ENCODE data around the gene TAF11L14. TPM values are rescaled to one million over a fixed set of nuclear protein-coding genes. Genes with fewer than 3 reads are reported as not detected.
"Not testable (repeated sequence)": the region's sequence is repeated elsewhere in the genome, so short reads cannot be mapped to it uniquely, and the experiment has no call there.

TAF11L14 gene
- total RNA-seq, result not detected in 2 replicates

DNA sequence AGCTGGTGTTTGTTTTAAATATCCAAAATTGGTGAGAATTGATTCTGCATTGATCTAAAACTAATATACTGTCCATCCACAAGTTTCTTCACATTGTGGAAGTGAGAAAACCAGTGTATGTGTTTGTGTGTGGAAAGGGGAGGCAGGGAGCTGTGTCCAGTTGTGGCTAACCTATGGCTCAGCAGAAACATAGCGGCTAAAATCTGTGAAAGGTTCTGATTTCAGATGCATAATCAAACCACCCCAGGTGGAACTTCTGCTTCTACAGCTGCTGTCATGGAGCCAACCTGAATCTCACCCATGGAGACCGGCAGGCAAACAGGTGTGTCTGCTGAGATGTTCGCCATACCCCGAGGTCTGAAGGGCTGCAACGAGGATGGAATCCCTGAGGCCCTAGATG, at the start of gene TAF11L14:
TSS of gene TAF11L14 (plus strand) at position 301 of the 400 bp plus-strand sequence.
- no peak within 1 kb of the TSS for H3K4me3 Mint-ChIP-seq
- H3K36me3 Mint-ChIP-seq (ENCODE audit: low read depth), result no peaks in the 10 kb centered on the region
- peaks cover 26% of the 10 kb centered on the region for H3K9me3 Mint-ChIP-seq
- intact Hi-C loops (cut with micrococcal nuclease), result no loop called here
- H3K4me1 Mint-ChIP-seq (ENCODE audit: low read depth), result no peaks in the 10 kb centered on the region
- no peak within 1 kb of the TSS for H3K27ac Mint-ChIP-seq
- no peaks in the 10 kb centered on the region for H3K27me3 Mint-ChIP-seq (ENCODE audit: insufficient read depth)
- no peak for DNase-seq (ENCODE audit: low spot score)

DNA sequence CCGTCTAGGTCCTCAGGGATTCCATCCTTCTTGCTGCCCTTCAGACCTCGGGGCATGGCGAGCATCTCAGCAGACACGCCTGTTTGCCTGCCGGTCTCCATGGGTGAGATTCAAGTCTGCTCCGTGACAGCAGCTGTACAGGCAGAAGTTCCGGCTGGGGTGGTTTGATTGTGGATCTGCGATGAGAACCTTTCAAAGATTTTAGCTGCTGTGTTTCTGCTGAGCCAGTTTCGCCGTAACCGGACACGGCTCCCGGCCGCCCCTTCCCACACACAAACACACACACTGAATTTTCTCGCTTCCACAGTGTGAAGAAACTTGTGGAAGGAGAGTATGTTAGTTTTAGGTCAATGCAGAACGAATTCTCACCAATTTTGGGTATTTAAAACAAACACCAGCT, 48.6 kb upstream of the TAF11L14 start, which contains the start of gene TAF11L7:
TSS of gene TAF11L7 (minus strand) at position 101 of the 400 bp plus-strand sequence.
- H3K27me3 Mint-ChIP-seq (ENCODE audit: insufficient read depth); H3K4me1 Mint-ChIP-seq (ENCODE audit: low read depth); H3K4me3 Mint-ChIP-seq; intact Hi-C loops (cut with micrococcal nuclease); H3K9me3 Mint-ChIP-seq; H3K27ac Mint-ChIP-seq; H3K36me3 Mint-ChIP-seq (ENCODE audit: low read depth); DNase-seq (ENCODE audit: low spot score): not testable (repeated sequence)

DNA sequence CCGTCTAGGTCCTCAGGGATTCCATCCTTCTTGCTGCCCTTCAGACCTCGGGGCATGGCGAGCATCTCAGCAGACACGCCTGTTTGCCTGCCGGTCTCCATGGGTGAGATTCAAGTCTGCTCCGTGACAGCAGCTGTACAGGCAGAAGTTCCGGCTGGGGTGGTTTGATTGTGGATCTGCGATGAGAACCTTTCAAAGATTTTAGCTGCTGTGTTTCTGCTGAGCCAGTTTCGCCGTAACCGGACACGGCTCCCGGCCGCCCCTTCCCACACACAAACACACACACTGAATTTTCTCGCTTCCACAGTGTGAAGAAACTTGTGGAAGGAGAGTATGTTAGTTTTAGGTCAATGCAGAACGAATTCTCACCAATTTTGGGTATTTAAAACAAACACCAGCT, 43.4 kb upstream of the TAF11L14 start, which contains the start of gene TAF11L8:
TSS of gene TAF11L8 (minus strand) at position 101 of the 400 bp plus-strand sequence.
- H3K9me3 Mint-ChIP-seq; H3K27me3 Mint-ChIP-seq (ENCODE audit: insufficient read depth); H3K36me3 Mint-ChIP-seq (ENCODE audit: low read depth): not testable (repeated sequence)

DNA sequence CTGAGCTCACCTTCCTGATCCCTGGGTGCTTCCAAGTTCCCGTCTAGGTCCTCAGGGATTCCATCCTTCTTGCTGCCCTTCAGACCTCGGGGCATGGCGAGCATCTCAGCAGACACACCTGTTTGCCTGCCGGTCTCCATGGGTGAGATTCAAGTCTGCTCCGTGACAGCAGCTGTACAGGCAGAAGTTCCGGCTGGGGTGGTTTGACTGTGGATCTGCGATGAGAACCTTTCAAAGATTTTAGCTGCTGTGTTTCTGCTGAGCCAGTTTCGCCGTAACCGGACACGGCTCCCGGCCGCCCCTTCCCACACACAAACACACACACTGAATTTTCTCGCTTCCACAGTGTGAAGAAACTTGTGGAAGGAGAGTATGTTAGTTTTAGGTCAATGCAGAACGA, 40.0 kb upstream of the TAF11L14 start, which contains the start of gene TAF11L9:
TSS of gene TAF11L9 (minus strand) at position 140 of the 400 bp plus-strand sequence.
- H3K27me3 Mint-ChIP-seq (ENCODE audit: insufficient read depth); H3K4me1 Mint-ChIP-seq (ENCODE audit: low read depth); H3K27ac Mint-ChIP-seq; DNase-seq (ENCODE audit: low spot score); intact Hi-C loops (cut with micrococcal nuclease); H3K4me3 Mint-ChIP-seq; H3K9me3 Mint-ChIP-seq; H3K36me3 Mint-ChIP-seq (ENCODE audit: low read depth): not testable (repeated sequence)

More for the DNA sequence above, 43.4 kb upstream of the TAF11L14 start, which contains the start of gene TAF11L8:
- H3K4me3 Mint-ChIP-seq; DNase-seq (ENCODE audit: low spot score); intact Hi-C loops (cut with micrococcal nuclease); H3K4me1 Mint-ChIP-seq (ENCODE audit: low read depth); H3K27ac Mint-ChIP-seq: not testable (repeated sequence)

DNA sequence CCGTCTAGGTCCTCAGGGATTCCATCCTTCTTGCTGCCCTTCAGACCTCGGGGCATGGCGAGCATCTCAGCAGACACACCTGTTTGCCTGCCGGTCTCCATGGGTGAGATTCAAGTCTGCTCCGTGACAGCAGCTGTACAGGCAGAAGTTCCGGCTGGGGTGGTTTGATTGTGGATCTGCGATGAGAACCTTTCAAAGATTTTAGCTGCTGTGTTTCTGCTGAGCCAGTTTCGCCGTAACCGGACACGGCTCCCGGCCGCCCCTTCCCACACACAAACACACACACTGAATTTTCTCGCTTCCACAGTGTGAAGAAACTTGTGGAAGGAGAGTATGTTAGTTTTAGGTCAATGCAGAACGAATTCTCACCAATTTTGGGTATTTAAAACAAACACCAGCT, 36.5 kb upstream of the TAF11L14 start, which contains the start of gene TAF11L10:
TSS of gene TAF11L10 (minus strand) at position 101 of the 400 bp plus-strand sequence.
- intact Hi-C loops (cut with micrococcal nuclease); H3K36me3 Mint-ChIP-seq (ENCODE audit: low read depth); H3K4me3 Mint-ChIP-seq; H3K27ac Mint-ChIP-seq; H3K27me3 Mint-ChIP-seq (ENCODE audit: insufficient read depth); DNase-seq (ENCODE audit: low spot score); H3K4me1 Mint-ChIP-seq (ENCODE audit: low read depth): not testable (repeated sequence)
- peaks cover 12% of the 10 kb centered on the region for H3K9me3 Mint-ChIP-seq

DNA sequence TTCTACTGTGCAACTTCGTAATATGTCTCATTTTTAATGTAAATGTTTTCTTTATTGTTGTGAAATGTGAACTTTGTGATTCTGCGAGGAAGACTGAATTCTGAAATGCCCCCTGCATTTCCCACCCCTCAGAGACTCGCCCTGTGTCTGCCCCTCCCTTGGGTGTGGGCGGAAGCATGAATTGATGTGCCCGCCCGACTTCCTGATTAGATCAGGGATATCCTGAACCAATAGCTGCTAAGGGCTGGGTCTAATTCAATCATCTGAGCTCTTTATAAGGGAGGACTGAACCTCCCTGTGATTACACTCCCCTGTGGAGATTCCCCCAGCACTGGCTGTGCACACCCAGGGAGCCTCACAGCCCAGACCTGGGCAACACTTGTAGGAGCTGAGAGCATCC, 30.4 kb upstream of the TAF11L14 start, which contains the start of gene TAF11L11:
TSS of gene TAF11L11 (plus strand) at position 304 of the 400 bp plus-strand sequence.
- DNase-seq (ENCODE audit: low spot score); H3K27ac Mint-ChIP-seq; H3K36me3 Mint-ChIP-seq (ENCODE audit: low read depth); H3K4me3 Mint-ChIP-seq; H3K27me3 Mint-ChIP-seq (ENCODE audit: insufficient read depth); intact Hi-C loops (cut with micrococcal nuclease); H3K4me1 Mint-ChIP-seq (ENCODE audit: low read depth): not testable (repeated sequence)
- H3K9me3 Mint-ChIP-seq, result peaks cover 25% of the 10 kb centered on the region

DNA sequence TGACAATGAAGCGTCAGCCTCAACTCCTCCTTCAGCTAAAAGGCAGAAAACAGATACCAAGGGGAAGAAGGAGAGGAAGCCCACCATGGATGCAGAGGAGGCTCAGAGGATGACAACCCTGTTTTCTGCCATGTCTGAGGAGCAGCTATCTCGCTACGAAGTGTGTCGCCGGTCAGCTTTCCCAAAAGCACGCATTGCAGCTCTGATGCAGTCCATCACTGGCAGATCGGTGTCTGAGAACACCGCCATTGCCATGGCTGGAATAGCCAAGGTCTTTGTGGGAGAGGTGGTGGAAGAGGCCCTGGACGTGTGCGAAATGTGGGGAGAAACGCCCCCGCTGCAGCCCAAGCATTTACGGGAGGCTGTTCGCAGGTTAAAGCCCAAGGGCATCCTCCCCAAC, 29.3 kb upstream of the TAF11L14 start:
- Mint-ChIP-seq H3K36me3 (ENCODE audit: low read depth) (no peaks in the 10 kb centered on the region), H3K27ac (no peak overlapping the region), H3K4me1 (ENCODE audit: low read depth) (no peaks in the 10 kb centered on the region), H3K27me3 (ENCODE audit: insufficient read depth) (no peaks in the 10 kb centered on the region), H3K9me3 (peaks cover 20% of the 10 kb centered on the region), H3K4me3 (no peak overlapping the region)
- intact Hi-C loops (cut with micrococcal nuclease), result no loop called here
- no peak for DNase-seq (ENCODE audit: low spot score)

DNA sequence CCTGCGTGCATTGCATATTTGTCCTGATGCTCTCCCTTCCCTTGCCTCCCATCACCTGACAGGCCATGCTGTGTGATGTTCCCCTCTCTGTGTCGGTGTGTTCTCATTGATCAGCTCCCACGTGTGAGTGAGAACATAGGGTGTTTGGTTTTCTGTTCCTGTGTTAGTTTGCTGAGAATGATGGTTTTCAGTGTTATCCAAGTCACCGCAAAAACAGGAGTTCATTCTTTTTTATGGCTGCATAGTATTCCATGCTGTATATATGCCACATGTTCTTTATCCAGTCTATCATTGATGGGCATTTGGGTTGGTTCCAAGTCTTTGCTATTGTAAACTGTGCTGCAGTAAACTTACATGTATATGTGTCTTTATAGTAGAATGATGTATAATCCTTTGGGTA, 26.8 kb upstream of the TAF11L14 start:
- H3K36me3 Mint-ChIP-seq (ENCODE audit: low read depth); H3K4me3 Mint-ChIP-seq; H3K27me3 Mint-ChIP-seq (ENCODE audit: insufficient read depth); H3K4me1 Mint-ChIP-seq (ENCODE audit: low read depth); H3K27ac Mint-ChIP-seq; intact Hi-C loops (cut with micrococcal nuclease); DNase-seq (ENCODE audit: low spot score): not testable (repeated sequence)
- peaks cover 26% of the 10 kb centered on the region for H3K9me3 Mint-ChIP-seq

DNA sequence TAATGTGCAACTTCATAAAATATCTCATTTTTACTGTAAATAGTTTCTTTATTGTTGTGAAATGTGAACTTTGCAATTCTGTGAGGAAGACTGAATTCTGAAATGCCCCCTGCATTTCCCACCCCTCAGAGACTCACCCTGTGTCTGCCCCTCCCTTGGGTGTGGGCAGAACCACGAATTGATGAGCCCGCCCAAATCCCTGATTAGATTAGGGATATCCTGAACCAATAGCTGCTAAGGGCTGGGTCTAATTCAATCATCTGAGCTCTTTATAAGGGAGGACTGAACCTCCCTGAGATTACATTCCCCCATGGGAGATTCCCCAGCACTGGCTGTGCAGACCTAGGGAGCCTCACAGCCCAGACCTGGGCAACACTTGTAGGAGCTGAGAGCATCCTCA, 24.2 kb upstream of the TAF11L14 start, which contains the start of gene TAF11L12:
TSS of gene TAF11L12 (plus strand) at position 301 of the 400 bp plus-strand sequence.
- H3K36me3 Mint-ChIP-seq (ENCODE audit: low read depth); H3K27ac Mint-ChIP-seq; H3K4me1 Mint-ChIP-seq (ENCODE audit: low read depth); H3K27me3 Mint-ChIP-seq (ENCODE audit: insufficient read depth); intact Hi-C loops (cut with micrococcal nuclease); DNase-seq (ENCODE audit: low spot score); H3K4me3 Mint-ChIP-seq: not testable (repeated sequence)
- H3K9me3 Mint-ChIP-seq, result peaks cover 24% of the 10 kb centered on the region

DNA sequence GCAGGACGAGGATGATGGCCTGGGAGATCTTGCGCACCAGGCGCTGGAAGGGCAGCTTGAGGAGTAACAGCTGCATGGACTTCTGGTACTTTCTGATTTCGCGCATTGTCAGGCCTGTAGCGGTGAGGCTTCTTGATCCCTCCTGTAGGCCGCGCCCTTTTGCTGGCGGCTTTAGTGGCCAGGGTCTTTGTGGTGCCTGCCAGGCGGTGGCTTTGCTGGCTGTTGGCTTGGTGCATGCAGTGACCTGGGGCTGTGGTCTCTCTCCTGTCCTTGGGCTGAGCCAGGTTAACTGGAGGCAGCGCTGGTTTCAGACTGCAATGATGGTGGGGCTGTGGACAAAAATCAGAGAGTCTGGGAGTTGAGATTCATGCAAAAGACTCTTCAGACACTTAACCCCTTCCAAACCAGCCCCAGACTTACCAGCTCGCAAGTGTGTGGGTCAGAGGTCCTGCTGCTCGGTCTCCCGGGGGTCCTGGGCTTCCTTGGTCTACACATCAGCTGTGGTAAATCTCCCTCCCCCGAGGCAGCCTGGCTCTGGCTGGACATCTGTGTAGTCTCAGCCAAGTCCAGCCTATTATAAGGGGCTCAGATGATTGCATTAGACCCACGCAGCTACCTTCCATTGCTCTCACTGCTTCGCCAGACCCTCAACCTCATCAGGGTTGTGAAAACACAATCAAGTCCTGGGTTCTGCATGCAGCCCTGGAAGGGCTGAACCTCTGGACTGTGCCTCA, 19.2 kb upstream of the TAF11L14 start:
- H3K27ac Mint-ChIP-seq, result no peak overlapping the region
- no peaks in the 10 kb centered on the region for H3K36me3 Mint-ChIP-seq (ENCODE audit: low read depth)
- peaks cover 29% of the 10 kb centered on the region for H3K9me3 Mint-ChIP-seq
- H3K27me3 Mint-ChIP-seq (ENCODE audit: insufficient read depth), result no peaks in the 10 kb centered on the region
- H3K4me3 Mint-ChIP-seq, result no peak overlapping the region
- H3K4me1 Mint-ChIP-seq (ENCODE audit: low read depth), result no peaks in the 10 kb centered on the region
- intact Hi-C loops (cut with micrococcal nuclease), result no loop called here
- no peak for DNase-seq (ENCODE audit: low spot score)

DNA sequence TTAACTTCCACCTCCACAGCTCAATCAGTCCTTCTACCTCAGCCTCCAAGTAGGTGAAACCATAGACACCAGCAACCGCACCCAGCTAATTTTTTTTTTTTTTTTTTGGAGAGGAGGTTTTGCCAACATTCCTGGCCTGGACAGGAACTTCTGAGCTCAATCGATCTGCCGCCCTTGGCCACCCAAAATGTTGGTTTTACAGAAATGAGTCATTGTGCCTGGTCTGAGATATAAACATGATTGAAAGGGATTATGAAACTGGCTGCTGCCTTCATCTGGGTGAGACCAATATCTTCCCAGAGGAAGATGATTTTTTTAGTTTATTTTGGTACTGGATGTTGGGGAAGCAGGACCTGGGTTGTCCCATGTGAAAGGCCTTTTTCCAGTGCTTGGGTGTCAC, 14.9 kb upstream of the TAF11L14 start:
- Mint-ChIP-seq H3K4me1 (ENCODE audit: low read depth) (no peaks in the 10 kb centered on the region), H3K27me3 (ENCODE audit: insufficient read depth) (no peaks in the 10 kb centered on the region), H3K27ac (no peak overlapping the region), H3K4me3 (no peak overlapping the region), H3K36me3 (ENCODE audit: low read depth) (no peaks in the 10 kb centered on the region), H3K9me3 (peaks cover 29% of the 10 kb centered on the region)
- intact Hi-C loops (cut with micrococcal nuclease), result no loop called here
- no peak for DNase-seq (ENCODE audit: low spot score)

DNA sequence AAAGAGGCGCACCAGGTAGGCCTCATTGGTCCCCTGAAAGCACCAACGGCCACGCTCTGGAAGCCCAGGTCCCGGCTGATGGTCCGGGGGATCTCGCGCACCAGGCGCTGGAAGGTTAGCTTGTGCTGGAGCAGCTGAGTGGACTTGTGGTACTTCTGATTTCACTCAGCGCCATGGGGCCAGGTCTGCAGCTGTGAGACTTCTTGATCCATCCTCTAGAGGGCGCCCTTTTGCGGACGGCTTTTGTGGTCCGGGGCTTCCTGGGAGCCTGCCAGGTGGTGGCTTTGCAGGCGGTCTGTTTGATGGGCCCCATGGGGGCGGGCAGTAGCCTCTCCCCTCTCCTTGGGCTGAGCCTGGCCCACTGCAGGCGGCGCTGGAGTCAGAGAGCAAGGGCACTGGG, 13.6 kb upstream of the TAF11L14 start:
- no peak overlapping the region for H3K27ac Mint-ChIP-seq
- H3K9me3 Mint-ChIP-seq, result peaks cover 26% of the 10 kb centered on the region
- H3K36me3 Mint-ChIP-seq (ENCODE audit: low read depth), result no peaks in the 10 kb centered on the region
- DNase-seq (ENCODE audit: low spot score), result no peak
- intact Hi-C loops (cut with micrococcal nuclease), result no loop called here
- H3K4me1 Mint-ChIP-seq (ENCODE audit: low read depth), result no peaks in the 10 kb centered on the region
- H3K4me3 Mint-ChIP-seq, result no peak overlapping the region
- H3K27me3 Mint-ChIP-seq (ENCODE audit: insufficient read depth), result no peaks in the 10 kb centered on the region

DNA sequence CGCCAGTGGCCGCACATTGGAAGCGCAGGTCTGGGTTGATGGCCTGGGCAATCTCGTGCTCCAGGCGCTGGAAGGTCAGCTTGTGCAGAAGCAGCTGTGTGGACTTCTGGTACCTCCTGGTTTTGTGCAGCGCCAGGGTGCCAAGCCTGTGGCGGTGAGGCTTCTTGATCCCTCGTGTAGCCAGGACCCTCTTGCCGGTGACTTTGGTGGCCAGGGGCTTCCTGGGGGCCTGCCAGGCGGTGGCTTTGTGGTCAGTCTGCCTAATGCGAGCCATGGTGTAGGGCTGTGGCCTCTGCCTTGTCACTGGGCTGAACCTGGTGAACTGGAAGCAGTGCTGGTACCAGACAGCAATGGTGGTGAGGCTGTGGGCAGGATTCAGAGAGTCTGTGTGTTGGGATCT, 8.6 kb upstream of the TAF11L14 start:
- Mint-ChIP-seq H3K36me3 (ENCODE audit: low read depth) (no peaks in the 10 kb centered on the region), H3K27ac (no peak overlapping the region), H3K27me3 (ENCODE audit: insufficient read depth) (no peaks in the 10 kb centered on the region), H3K4me1 (ENCODE audit: low read depth) (no peaks in the 10 kb centered on the region), H3K4me3 (no peak overlapping the region), H3K9me3 (peaks cover 23% of the 10 kb centered on the region)
- no peak for DNase-seq (ENCODE audit: low spot score)
- intact Hi-C loops (cut with micrococcal nuclease), result no loop called here

Data from activated T-helper 1 cell treated with anti-CD3 and anti-CD28 coated beads, Interleukin-12 subunit alpha, Interleukin-12 subunit beta, Interleukin-2, Interleukin-4 antibody, amounts not matched to agents 30 ng/mL and 10 ng/mL and 1 ng/mL, durations not matched to agents 14 hours and 24 hours and 36 hours (primary cell).